H9 (cell line): ENCODE data around the gene TRIP10. TPM values are rescaled to one million over a fixed set of nuclear protein-coding genes. Genes with fewer than 3 reads are reported as not detected.

ENCODE experiments used
- DNase-seq: peaks from one replicate; pipeline ENCODE4 v3.0.0-alpha.2; 2017
- H2AFZ ChIP-seq: one replicate; pipeline ENCODE4 v1.6.1; 2013; ENCODE audit warnings: mild to moderate bottlenecking, low read length, control low read depth, moderate library complexity
- H2AK5ac ChIP-seq: 2 replicates; pipeline ENCODE4 v1.6.1; 2013; ENCODE audit warnings: low read length, control low read depth, mixed read lengths; ENCODE audit not compliant: insufficient read length
- H2BK120ac ChIP-seq: one replicate; pipeline ENCODE4 v1.6.1; 2013; ENCODE audit warnings: low read depth, mild to moderate bottlenecking, low read length, control low read depth, inconsistent platforms; ENCODE audit not compliant: poor library complexity, severe bottlenecking
- H2BK12ac ChIP-seq: 2 replicates; pipeline ENCODE4 v1.6.1; 2013; ENCODE audit warnings: low read length, control low read depth, mixed read lengths, low read depth; ENCODE audit not compliant: insufficient read length
- H2BK15ac ChIP-seq: 2 replicates; pipeline ENCODE4 v1.6.1; 2013; ENCODE audit warnings: low read depth, low read length, control low read depth
- H2BK20ac ChIP-seq: one replicate; pipeline ENCODE4 v1.6.1; 2013; ENCODE audit warnings: low read depth, mild to moderate bottlenecking, low read length, control low read depth, inconsistent platforms; ENCODE audit not compliant: poor library complexity, severe bottlenecking
- H2BK5ac ChIP-seq: 2 replicates; pipeline ENCODE4 v1.6.1; 2013; ENCODE audit warnings: low read length, control low read depth, mixed read lengths; ENCODE audit not compliant: insufficient read length
- H3K14ac ChIP-seq: 2 replicates; pipeline ENCODE4 v1.6.1; 2013; ENCODE audit warnings: low read length, control low read depth; ENCODE audit not compliant: insufficient read depth
- H3K18ac ChIP-seq: 2 replicates; pipeline ENCODE4 v1.6.1; 2013; ENCODE audit warnings: low read depth, mild to moderate bottlenecking, mixed read lengths, low read length, control low read depth; ENCODE audit not compliant: insufficient read length
- H3K23ac ChIP-seq: 2 replicates; pipeline ENCODE4 v1.6.1; 2013; ENCODE audit warnings: low read length, control low read depth, mixed read lengths, low read depth; ENCODE audit not compliant: insufficient read length
- H3K23me2 ChIP-seq: 2 replicates; pipeline ENCODE4 v1.6.1; 2013; ENCODE audit warnings: low read depth, mild to moderate bottlenecking, mixed read lengths, low read length, control low read depth; ENCODE audit not compliant: insufficient read length, poor library complexity, severe bottlenecking
- H3K27ac ChIP-seq: 2 replicates; pipeline ENCODE4 v1.5.1; 2013; ENCODE audit warnings: low read length, control low read depth, mixed read lengths, low read depth; ENCODE audit not compliant: insufficient read length
- H3K27me3 ChIP-seq: 2 replicates; pipeline ENCODE4 v1.6.1; 2013; ENCODE audit warnings: low read length, control low read depth, inconsistent platforms; ENCODE audit not compliant: insufficient read depth
- H3K4ac ChIP-seq: 2 replicates; pipeline ENCODE4 v1.6.1; 2013; ENCODE audit warnings: low read depth, mild to moderate bottlenecking, control low read depth, inconsistent platforms, low read length, moderate library complexity
- H3K4me1 ChIP-seq: 2 replicates; pipeline ENCODE4 v1.6.1; 2013; ENCODE audit warnings: low read length, control low read depth, inconsistent platforms; ENCODE audit not compliant: insufficient read depth
- H3K4me2 ChIP-seq: 2 replicates; pipeline ENCODE4 v1.6.1; 2013; ENCODE audit warnings: low read length, control low read depth, mixed read lengths; ENCODE audit not compliant: insufficient read length, insufficient read depth
- H3K56ac ChIP-seq: 2 replicates; pipeline ENCODE4 v1.6.1; 2013; ENCODE audit warnings: low read depth, mild to moderate bottlenecking, mixed read lengths, low read length, control low read depth; ENCODE audit not compliant: insufficient read length
- H3K79me1 ChIP-seq: 2 replicates; pipeline ENCODE4 v1.6.1; 2013; ENCODE audit warnings: low read depth, mild to moderate bottlenecking, moderate library complexity, low read length, control low read depth, inconsistent platforms; ENCODE audit not compliant: insufficient read depth, poor library complexity, severe bottlenecking
- H3K79me2 ChIP-seq: 2 replicates; pipeline ENCODE4 v1.6.1; 2013; ENCODE audit warnings: low read length, control low read depth, inconsistent platforms; ENCODE audit not compliant: insufficient read depth
- H3K9ac ChIP-seq: 2 replicates; pipeline ENCODE4 v1.6.1; 2013; ENCODE audit warnings: low read length, control low read depth, mixed read lengths; ENCODE audit not compliant: insufficient read length; ENCODE audit errors: extremely low read depth
- H3K9me3 ChIP-seq: one replicate; pipeline ENCODE4 v1.6.1; 2013; ENCODE audit warnings: low read depth, low read length, inconsistent platforms; ENCODE audit not compliant: control insufficient read depth
- H3T11ph ChIP-seq: one replicate; pipeline ENCODE4 v1.6.1; 2013; ENCODE audit warnings: mild to moderate bottlenecking, low read length, control low read depth, inconsistent platforms
- H4K20me1 ChIP-seq: one replicate; pipeline ENCODE4 v1.6.1; 2013; ENCODE audit not compliant: control insufficient read depth, insufficient read length, insufficient read depth
- H4K5ac ChIP-seq: 2 replicates; pipeline ENCODE4 v1.6.1; 2013; ENCODE audit warnings: low read depth, mild to moderate bottlenecking, mixed read lengths, low read length, control low read depth; ENCODE audit not compliant: insufficient read length
- H4K8ac ChIP-seq: replicated peaks from 2 replicates; pipeline ENCODE4 v1.6.1; 2013; ENCODE audit warnings: low read length, control low read depth, mixed read lengths, low read depth; ENCODE audit not compliant: insufficient read length
- H4K91ac ChIP-seq: 2 replicates; pipeline ENCODE4 v1.6.1; 2013; ENCODE audit warnings: low read depth, mild to moderate bottlenecking, moderate library complexity, mixed read lengths, low read length, control low read depth; ENCODE audit not compliant: insufficient read length
- H3K27ac Mint-ChIP-seq, 3 experiments: 2 replicates in 2 of 3; 3 replicates in 1 of 3; pipeline ENCODE4 v1.8.0; 2020 to 2021; ENCODE audit warnings: mixed read lengths in 3 of 3, mild to moderate bottlenecking in 1 of 3, moderate library complexity in 1 of 3
- H3K27me3 Mint-ChIP-seq: 2 replicates; pipeline ENCODE4 v1.8.0; 2021; ENCODE audit warnings: low read depth, mild to moderate bottlenecking, moderate library complexity, mixed read lengths
- H3K36me3 Mint-ChIP-seq, 3 experiments: 2 replicates in 2 of 3; 3 replicates in 1 of 3; pipeline ENCODE4 v1.8.0; 2020 to 2021; ENCODE audit warnings: low read depth in 3 of 3, mixed read lengths in 3 of 3; ENCODE audit not compliant: insufficient read depth in 1 of 3
- H3K4me1 Mint-ChIP-seq, 2 experiments: 2 replicates each; pipeline ENCODE4 v1.8.0; 2020; ENCODE audit warnings: mixed read lengths in 2 of 2
- H3K4me3 Mint-ChIP-seq, 2 experiments: 2 replicates in 1 of 2; 3 replicates in 1 of 2; pipeline ENCODE4 v1.8.0; 2020 to 2021; ENCODE audit warnings: mild to moderate bottlenecking in 2 of 2, mixed read lengths in 2 of 2, moderate library complexity in 1 of 2
- H3K9me3 Mint-ChIP-seq, 2 experiments: 2 replicates in 1 of 2; 3 replicates in 1 of 2; pipeline ENCODE4 v1.8.0; 2020; ENCODE audit warnings: mild to moderate bottlenecking in 2 of 2, mixed read lengths in 2 of 2, moderate library complexity in 1 of 2
- WGBS: extraction: QIAGEN DNeasy Blood & Tissue Kit; methylation state at CpG from one replicate; pipeline ENCODE4 v1.1.7; 2013; ENCODE audit warnings: missing lambda C conversion rate, low lambda C conversion rate, mixed read lengths; ENCODE audit not compliant: insufficient read length; ENCODE audit errors: extremely low coverage; 5-methylcytosine and 5-hydroxymethylcytosine counted together
- total RNA-seq: library from RNA; stranded (reverse); gene quantifications from 2 replicates; pipeline ENCODE4 v1.2.1, GENCODE V29; 2021
- TF ChIP-seq, protein P1 (sequence below): fragments of 200-600 bp; sonication (generic); conservative IDR thresholded peaks from 3 replicates; pipeline ENCODE4 v1.8.0; 2021; ENCODE audit warnings: antibody characterized with exemption, mild to moderate bottlenecking

Gene TRIP10
- total RNA-seq, 1 experiment from 2014 or later: 56.4 TPM

- H4K91ac ChIP-seq: no peak overlapping the region
- H3K27me3 Mint-ChIP-seq: no peaks in the 10 kb centered on the region; the same call in 1 of the 2 replicates
- no peak overlapping the region for H4K5ac ChIP-seq
- peaks cover 0 to 2% of the 10 kb centered on the region in 2 experiments; a peak in 1 of 5 replicates for H3K9me3 Mint-ChIP-seq
- no peak overlapping the region for H2BK15ac ChIP-seq
- no peak overlapping the region for H3K27ac ChIP-seq
- peaks cover 2% of the 10 kb centered on the region for H4K20me1 ChIP-seq
- H3K9ac ChIP-seq: no peak overlapping the region
- no peak overlapping the region for H2BK5ac ChIP-seq
- H3K4ac ChIP-seq: no peak overlapping the region
- H3K27ac Mint-ChIP-seq: peak overlapping the region in 1 of 3 experiments; percentile 74; a peak in 1 of 7 replicates
- no CpG with 5 or more reads among the region's 27 CpGs for WGBS
- H2BK20ac ChIP-seq: no peak overlapping the region
- H3T11ph ChIP-seq: no peak overlapping the region
- H2BK12ac ChIP-seq: no peak overlapping the region
- no peak overlapping the region for H2AK5ac ChIP-seq
- no peak overlapping the region for H3K14ac ChIP-seq
- H3K23ac ChIP-seq: no peak overlapping the region
- no peak overlapping the region for H3K4me2 ChIP-seq
- H3K4me1 Mint-ChIP-seq: peaks cover 6 to 22% of the 10 kb centered on the region in 2 experiments
- no peaks in the 10 kb centered on the region; the same call in 1 of the 2 replicates for H3K4me1 ChIP-seq
- no peak overlapping the region for H4K8ac ChIP-seq
- H3K9me3 ChIP-seq: no peaks in the 10 kb centered on the region
- no peaks in the 10 kb centered on the region for H3K79me1 ChIP-seq
- no peak overlapping the region for H2BK120ac ChIP-seq
- TF ChIP-seq, protein P1, sequence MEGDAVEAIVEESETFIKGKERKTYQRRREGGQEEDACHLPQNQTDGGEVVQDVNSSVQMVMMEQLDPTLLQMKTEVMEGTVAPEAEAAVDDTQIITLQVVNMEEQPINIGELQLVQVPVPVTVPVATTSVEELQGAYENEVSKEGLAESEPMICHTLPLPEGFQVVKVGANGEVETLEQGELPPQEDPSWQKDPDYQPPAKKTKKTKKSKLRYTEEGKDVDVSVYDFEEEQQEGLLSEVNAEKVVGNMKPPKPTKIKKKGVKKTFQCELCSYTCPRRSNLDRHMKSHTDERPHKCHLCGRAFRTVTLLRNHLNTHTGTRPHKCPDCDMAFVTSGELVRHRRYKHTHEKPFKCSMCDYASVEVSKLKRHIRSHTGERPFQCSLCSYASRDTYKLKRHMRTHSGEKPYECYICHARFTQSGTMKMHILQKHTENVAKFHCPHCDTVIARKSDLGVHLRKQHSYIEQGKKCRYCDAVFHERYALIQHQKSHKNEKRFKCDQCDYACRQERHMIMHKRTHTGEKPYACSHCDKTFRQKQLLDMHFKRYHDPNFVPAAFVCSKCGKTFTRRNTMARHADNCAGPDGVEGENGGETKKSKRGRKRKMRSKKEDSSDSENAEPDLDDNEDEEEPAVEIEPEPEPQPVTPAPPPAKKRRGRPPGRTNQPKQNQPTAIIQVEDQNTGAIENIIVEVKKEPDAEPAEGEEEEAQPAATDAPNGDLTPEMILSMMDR: no peak
- H2AFZ ChIP-seq: no peak overlapping the region
- H3K4me3 Mint-ChIP-seq: 0 out of 5 replicates have a peak overlapping the region, but pooled peaks of 1 of the 2 experiments have one; percentile 44
- H3K79me2 ChIP-seq: no peaks in the 10 kb centered on the region
- H3K36me3 Mint-ChIP-seq: peaks cover 5 to 16% (median 12%) of the 10 kb centered on the region in 3 experiments; a peak in 6 of 7 replicates
- peak; percentile 98 for DNase-seq
- H3K18ac ChIP-seq: no peak overlapping the region
- H3K23me2 ChIP-seq: no peaks in the 10 kb centered on the region
- H3K56ac ChIP-seq: no peak overlapping the region
- H3K27me3 ChIP-seq: no peaks in the 10 kb centered on the region
These were observed 9.2 kb upstream of the TRIP10 start for GRCh38 chr19:6730153-6730804.
